ENCODE measurements around the gene TSHZ3. TPM values are rescaled to one million over a fixed set of nuclear protein-coding genes. Genes with fewer than 3 reads are reported as not detected.

TSHZ3 gene
- total RNA-seq, 2 donors from 2014 or later, result 1.3 to 5.1 TPM

- intact Hi-C loops (cut with DNase I), result no loop called here
Measured at GRCh38 chr19:31297991-31298390, 51.2 kb downstream of the TSHZ3 start.

GRCh38 chr19:31296741-31297390 is 52.4 kb downstream of the TSHZ3 start:
- Histone ChIP-seq H3K27me3 (no peaks in the 10 kb centered on the region), H3K9ac (ENCODE audit: low read depth in 2 of 2, low read length in 2 of 2) (no peak overlapping the region), H3K4me3 (no peak overlapping the region), H3K36me3 (no peaks in the 10 kb centered on the region), H3K9me3 (no peaks in the 10 kb centered on the region), H3K27ac (no peak overlapping the region), H3K4me1 (no peaks in the 10 kb centered on the region)
- DNase-seq, result no peak
- TF ChIP-seq, protein P1, sequence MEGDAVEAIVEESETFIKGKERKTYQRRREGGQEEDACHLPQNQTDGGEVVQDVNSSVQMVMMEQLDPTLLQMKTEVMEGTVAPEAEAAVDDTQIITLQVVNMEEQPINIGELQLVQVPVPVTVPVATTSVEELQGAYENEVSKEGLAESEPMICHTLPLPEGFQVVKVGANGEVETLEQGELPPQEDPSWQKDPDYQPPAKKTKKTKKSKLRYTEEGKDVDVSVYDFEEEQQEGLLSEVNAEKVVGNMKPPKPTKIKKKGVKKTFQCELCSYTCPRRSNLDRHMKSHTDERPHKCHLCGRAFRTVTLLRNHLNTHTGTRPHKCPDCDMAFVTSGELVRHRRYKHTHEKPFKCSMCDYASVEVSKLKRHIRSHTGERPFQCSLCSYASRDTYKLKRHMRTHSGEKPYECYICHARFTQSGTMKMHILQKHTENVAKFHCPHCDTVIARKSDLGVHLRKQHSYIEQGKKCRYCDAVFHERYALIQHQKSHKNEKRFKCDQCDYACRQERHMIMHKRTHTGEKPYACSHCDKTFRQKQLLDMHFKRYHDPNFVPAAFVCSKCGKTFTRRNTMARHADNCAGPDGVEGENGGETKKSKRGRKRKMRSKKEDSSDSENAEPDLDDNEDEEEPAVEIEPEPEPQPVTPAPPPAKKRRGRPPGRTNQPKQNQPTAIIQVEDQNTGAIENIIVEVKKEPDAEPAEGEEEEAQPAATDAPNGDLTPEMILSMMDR (IDR thresholded peaks at IDR 0.05), result no peak
- intact Hi-C loops (cut with DNase I), result no loop called here

More at GRCh38 chr19:31297991-31298390, 51.2 kb downstream of the TSHZ3 start:
- DNase-seq, result no peak
- Histone ChIP-seq H3K27me3 (no peaks in the 10 kb centered on the region), H3K27ac (no peak overlapping the region), H3K9me3 (no peaks in the 10 kb centered on the region), H3K9ac (ENCODE audit: low read depth in 2 of 2, low read length in 2 of 2) (no peak overlapping the region), H3K4me3 (no peak overlapping the region), H3K36me3 (no peaks in the 10 kb centered on the region), H3K4me1 (no peaks in the 10 kb centered on the region)
- TF ChIP-seq, protein P1 (IDR thresholded peaks at IDR 0.05), result no peak

GRCh38 chr19:31294189-31294588 is 55.0 kb downstream of the TSHZ3 start:
- no peak for DNase-seq
- Histone ChIP-seq H3K9me3 (no peaks in the 10 kb centered on the region), H3K4me3 (no peak overlapping the region), H3K4me1 (no peaks in the 10 kb centered on the region), H3K27ac (no peak overlapping the region), H3K36me3 (no peaks in the 10 kb centered on the region), H3K9ac (ENCODE audit: low read depth in 2 of 2, low read length in 2 of 2) (no peak overlapping the region), H3K27me3 (no peaks in the 10 kb centered on the region)
- intact Hi-C loops (cut with DNase I), result no loop called here
- TF ChIP-seq, protein P1 (IDR thresholded peaks at IDR 0.05), result no peak

GRCh38 chr19:31292639-31293185 is 56.5 kb downstream of the TSHZ3 start:
- Histone ChIP-seq H3K4me1 (no peaks in the 10 kb centered on the region), H3K36me3 (no peaks in the 10 kb centered on the region), H3K9me3 (no peaks in the 10 kb centered on the region), H3K27me3 (no peaks in the 10 kb centered on the region), H3K9ac (ENCODE audit: low read depth in 2 of 2, low read length in 2 of 2) (no peak overlapping the region), H3K4me3 (no peak overlapping the region), H3K27ac (no peak overlapping the region)
- DNase-seq, result no peak
- TF ChIP-seq, protein P1 (IDR thresholded peaks at IDR 0.05), result no peak
- intact Hi-C loops (cut with DNase I), result no loop called here

- H3K4me3 ChIP-seq, result no peak overlapping the region
- H3K4me1 ChIP-seq, result no peaks in the 10 kb centered on the region
- H3K27me3 ChIP-seq, result no peaks in the 10 kb centered on the region
- H3K9me3 ChIP-seq, result no peaks in the 10 kb centered on the region
- TF ChIP-seq, protein P1 (IDR thresholded peaks at IDR 0.05), result no peak
- DNase-seq, result no peak
- intact Hi-C loops (cut with DNase I), result no loop called here
- H3K9ac ChIP-seq (ENCODE audit: low read depth in 2 of 2, low read length in 2 of 2), result peak overlapping the region in 1 of 2 donors; percentile 12
- H3K27ac ChIP-seq, result no peak overlapping the region
- no peaks in the 10 kb centered on the region for H3K36me3 ChIP-seq
Measured at GRCh38 chr19:31290931-31291590, 58.2 kb downstream of the TSHZ3 start.
